Osteocyte (in vitro differentiated cells): Measurements from ENCODE around the gene CDC14A. TPM values are rescaled to one million over a fixed set of nuclear protein-coding genes. Genes with fewer than 3 reads are reported as not detected.

Experiments used
- DNase-seq: peaks from one replicate; pipeline ENCODE4 v3.0.0; 2021; ENCODE audit warnings: mixed read lengths; ENCODE audit not compliant: unreplicated experiment; ENCODE audit errors: extremely low spot score
- H3K27ac Mint-ChIP-seq: one replicate; pipeline ENCODE4 v1.8.0; 2021; ENCODE audit warnings: mild to moderate bottlenecking, mixed read lengths; ENCODE audit not compliant: unreplicated experiment
- H3K27me3 Mint-ChIP-seq: one replicate; pipeline ENCODE4 v1.8.0; 2021; ENCODE audit warnings: mixed read lengths; ENCODE audit not compliant: unreplicated experiment
- H3K36me3 Mint-ChIP-seq: one replicate; pipeline ENCODE4 v1.8.0; 2021; ENCODE audit warnings: mixed read lengths; ENCODE audit not compliant: unreplicated experiment
- H3K4me1 Mint-ChIP-seq: one replicate; pipeline ENCODE4 v1.8.0; 2021; ENCODE audit warnings: mixed read lengths; ENCODE audit not compliant: unreplicated experiment
- H3K4me3 Mint-ChIP-seq: one replicate; pipeline ENCODE4 v1.8.0; 2021; ENCODE audit warnings: mild to moderate bottlenecking, moderate library complexity, mixed read lengths; ENCODE audit not compliant: unreplicated experiment
- H3K9me3 Mint-ChIP-seq: one replicate; pipeline ENCODE4 v1.8.0; 2021; ENCODE audit warnings: mixed read lengths; ENCODE audit not compliant: unreplicated experiment
- CTCF ChIP-seq: fragments of 200-600 bp; sonication (generic); IDR thresholded peaks from 2 replicates; pipeline ENCODE4 v1.5.0; 2021; ENCODE audit warnings: antibody characterized with exemption, mild to moderate bottlenecking, moderate library complexity
- total RNA-seq: library from RNA; stranded (reverse); gene quantifications from 2 replicates; pipeline ENCODE4 v1.2.1, GENCODE V29; 2021

Gene CDC14A
- total RNA-seq, 1 donor from 2014 or later, result 2.8 TPM

DNA sequence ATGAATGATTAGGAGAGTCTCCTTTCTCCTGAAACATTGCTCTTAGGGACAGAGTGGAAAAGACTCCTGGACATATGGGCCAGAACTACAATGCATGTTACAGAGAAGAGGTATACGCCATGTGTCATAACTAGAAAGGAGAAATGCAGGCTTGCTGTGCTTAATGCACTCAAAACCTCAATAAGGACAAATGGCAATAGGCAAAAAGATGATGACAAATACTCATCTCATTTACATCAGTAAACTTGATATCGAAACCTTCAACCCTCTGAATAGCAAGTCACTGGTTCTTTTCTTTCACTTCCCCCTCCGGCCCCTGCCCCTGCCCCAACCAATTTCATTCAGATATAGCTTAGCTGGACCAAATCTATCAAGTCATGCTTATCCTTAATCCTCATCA is 183.7 kb downstream of the CDC14A start:
- TF ChIP-seq CTCF, result no peak
- no peak for DNase-seq
- peaks cover 62% of the 10 kb centered on the region for H3K27me3 Mint-ChIP-seq

GRCh38 chr1:100538913-100539835 is 186.9 kb downstream of the CDC14A start:
- no peaks in the 10 kb centered on the region for H3K9me3 Mint-ChIP-seq
- no peaks in the 10 kb centered on the region for H3K36me3 Mint-ChIP-seq
- DNase-seq, result no peak
- peak; percentile 22 for TF ChIP-seq CTCF
- H3K27me3 Mint-ChIP-seq, result peaks cover 79% of the 10 kb centered on the region
- peak overlapping the region; percentile 60 for H3K4me3 Mint-ChIP-seq
- H3K4me1 Mint-ChIP-seq, result peaks cover 13% of the 10 kb centered on the region
- H3K27ac Mint-ChIP-seq, result no peak overlapping the region

More for the DNA sequence above, 183.7 kb downstream of the CDC14A start:
- Mint-ChIP-seq H3K4me3 (no peak overlapping the region), H3K9me3 (no peaks in the 10 kb centered on the region), H3K36me3 (no peaks in the 10 kb centered on the region), H3K4me1 (peaks cover 16% of the 10 kb centered on the region), H3K27ac (no peak overlapping the region)

GRCh38 chr1:100539836-100540536 is 187.7 kb downstream of the CDC14A start:
- peaks cover 76% of the 10 kb centered on the region for H3K27me3 Mint-ChIP-seq
- H3K4me1 Mint-ChIP-seq, result peaks cover 11% of the 10 kb centered on the region
- no peak overlapping the region for H3K27ac Mint-ChIP-seq
- no peak for TF ChIP-seq CTCF
- H3K9me3 Mint-ChIP-seq, result no peaks in the 10 kb centered on the region
- no peaks in the 10 kb centered on the region for H3K36me3 Mint-ChIP-seq
- no peak for DNase-seq
- peak overlapping the region; percentile 67 for H3K4me3 Mint-ChIP-seq

DNA sequence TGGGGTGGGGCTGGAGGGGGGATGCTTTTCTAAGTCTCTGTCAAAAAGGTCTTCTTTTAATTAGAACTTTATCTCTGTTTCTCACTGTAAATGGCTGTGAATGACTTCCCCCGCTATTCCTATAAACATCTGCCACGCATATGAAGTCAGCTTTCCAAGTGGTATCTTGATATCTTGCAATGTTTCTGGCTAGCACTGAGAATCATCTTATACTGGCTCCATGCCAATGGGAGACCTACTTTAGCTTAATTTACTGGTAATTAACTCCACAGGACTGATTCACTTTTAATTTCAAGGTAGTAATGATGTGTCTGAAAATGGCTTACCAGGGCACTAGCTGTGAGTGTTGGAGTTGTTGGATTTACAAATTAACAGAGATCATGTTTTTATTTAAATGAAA is 190.0 kb downstream of the CDC14A start:
- Mint-ChIP-seq H3K4me1 (peaks cover 11% of the 10 kb centered on the region), H3K9me3 (no peaks in the 10 kb centered on the region), H3K4me3 (no peak overlapping the region), H3K27me3 (peaks cover 60% of the 10 kb centered on the region), H3K36me3 (no peaks in the 10 kb centered on the region), H3K27ac (no peak overlapping the region)
- DNase-seq, result no peak
- TF ChIP-seq CTCF, result no peak

- Mint-ChIP-seq H3K4me1 (peaks cover 7% of the 10 kb centered on the region), H3K27ac (no peak overlapping the region), H3K27me3 (peaks cover 51% of the 10 kb centered on the region), H3K9me3 (no peaks in the 10 kb centered on the region), H3K36me3 (no peaks in the 10 kb centered on the region), H3K4me3 (no peak overlapping the region)
- DNase-seq, result no peak
- TF ChIP-seq CTCF, result peak; percentile 35
These were observed 191.3 kb downstream of the CDC14A start for GRCh38 chr1:100543640-100544039.
